Endothelial cell of hepatic sinusoid (primary cell): ENCODE measurements around the gene IL17RC.
"Not testable (repeated sequence)": the region's sequence is repeated elsewhere in the genome, so short reads cannot be mapped to it uniquely, and the experiment has no call there.

Source experiments
- in situ Hi-C: cut with HindIII; loops from 2 replicates; pipeline ENCODE4 v1.10.0; 2017; ENCODE audit warnings: low sequenced_read_pairs

The IL17RC gene, protein sequence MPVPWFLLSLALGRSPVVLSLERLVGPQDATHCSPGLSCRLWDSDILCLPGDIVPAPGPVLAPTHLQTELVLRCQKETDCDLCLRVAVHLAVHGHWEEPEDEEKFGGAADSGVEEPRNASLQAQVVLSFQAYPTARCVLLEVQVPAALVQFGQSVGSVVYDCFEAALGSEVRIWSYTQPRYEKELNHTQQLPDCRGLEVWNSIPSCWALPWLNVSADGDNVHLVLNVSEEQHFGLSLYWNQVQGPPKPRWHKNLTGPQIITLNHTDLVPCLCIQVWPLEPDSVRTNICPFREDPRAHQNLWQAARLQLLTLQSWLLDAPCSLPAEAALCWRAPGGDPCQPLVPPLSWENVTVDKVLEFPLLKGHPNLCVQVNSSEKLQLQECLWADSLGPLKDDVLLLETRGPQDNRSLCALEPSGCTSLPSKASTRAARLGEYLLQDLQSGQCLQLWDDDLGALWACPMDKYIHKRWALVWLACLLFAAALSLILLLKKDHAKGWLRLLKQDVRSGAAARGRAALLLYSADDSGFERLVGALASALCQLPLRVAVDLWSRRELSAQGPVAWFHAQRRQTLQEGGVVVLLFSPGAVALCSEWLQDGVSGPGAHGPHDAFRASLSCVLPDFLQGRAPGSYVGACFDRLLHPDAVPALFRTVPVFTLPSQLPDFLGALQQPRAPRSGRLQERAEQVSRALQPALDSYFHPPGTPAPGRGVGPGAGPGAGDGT

DNA sequence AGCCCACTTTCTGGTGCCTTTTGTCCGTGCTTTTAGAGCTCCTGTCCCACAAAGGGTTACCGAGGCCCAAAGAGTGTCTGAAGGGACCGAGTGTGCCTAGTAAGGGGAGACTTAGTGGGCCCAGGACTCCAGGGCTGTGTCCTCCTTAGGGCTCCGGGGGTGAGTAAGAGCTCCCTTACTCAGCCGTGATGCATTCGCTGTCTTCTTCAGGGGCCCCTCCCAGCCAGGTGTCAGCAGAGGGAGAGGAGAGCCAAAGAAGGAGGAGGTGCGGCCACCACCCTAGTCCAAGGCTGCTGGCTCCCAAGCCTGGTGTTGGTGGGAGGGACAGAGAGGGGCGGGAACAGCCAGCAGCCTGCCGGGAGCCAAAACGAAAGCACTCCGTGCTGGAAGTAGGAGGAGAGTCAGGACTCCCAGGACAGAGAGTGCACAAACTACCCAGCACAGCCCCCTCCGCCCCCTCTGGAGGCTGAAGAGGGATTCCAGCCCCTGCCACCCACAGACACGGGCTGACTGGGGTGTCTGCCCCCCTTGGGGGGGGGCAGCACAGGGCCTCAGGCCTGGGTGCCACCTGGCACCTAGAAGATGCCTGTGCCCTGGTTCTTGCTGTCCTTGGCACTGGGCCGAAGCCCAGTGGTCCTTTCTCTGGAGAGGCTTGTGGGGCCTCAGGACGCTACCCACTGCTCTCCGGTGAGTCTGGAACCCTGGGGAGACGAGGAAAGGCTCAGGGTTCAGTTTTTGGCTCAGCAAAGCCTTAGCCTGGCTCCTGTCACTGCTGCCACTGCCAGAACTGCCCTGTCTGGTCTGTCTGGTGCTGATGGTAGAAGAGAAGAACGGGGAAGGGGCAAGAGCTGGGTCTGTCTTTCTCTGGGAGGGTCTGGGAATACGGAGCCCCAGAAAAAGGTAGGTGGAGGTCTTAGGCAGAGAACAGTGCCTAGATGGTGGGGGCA is at the start of gene IL17RC:
TSS of gene IL17RC (plus strand) at position 365 of the 947 bp plus-strand sequence. CDS start at position 583, 218 bp downstream.
- in situ Hi-C loops: no loop called here

DNA sequence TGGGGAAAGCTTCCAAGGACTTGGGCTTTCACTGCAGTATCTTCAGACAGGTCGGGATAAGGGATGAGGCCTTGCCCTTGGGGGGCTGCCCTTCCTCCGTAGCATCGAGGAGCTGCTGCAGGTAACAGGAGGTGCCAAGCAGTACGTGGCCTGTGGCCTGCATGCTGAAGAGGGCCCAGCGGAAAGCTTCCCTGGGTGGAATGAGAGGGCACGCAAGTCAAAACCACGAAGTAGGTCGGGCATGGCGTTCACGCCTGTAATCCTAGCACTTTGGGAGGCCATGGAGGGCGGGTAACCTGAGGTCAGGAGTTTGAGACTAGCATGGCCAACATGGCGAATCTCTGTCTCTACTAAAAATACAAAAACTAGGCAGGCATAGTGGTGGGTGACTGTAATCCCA is 49.8 kb upstream of the IL17RC start:
- in situ Hi-C loops: no loop called here

DNA sequence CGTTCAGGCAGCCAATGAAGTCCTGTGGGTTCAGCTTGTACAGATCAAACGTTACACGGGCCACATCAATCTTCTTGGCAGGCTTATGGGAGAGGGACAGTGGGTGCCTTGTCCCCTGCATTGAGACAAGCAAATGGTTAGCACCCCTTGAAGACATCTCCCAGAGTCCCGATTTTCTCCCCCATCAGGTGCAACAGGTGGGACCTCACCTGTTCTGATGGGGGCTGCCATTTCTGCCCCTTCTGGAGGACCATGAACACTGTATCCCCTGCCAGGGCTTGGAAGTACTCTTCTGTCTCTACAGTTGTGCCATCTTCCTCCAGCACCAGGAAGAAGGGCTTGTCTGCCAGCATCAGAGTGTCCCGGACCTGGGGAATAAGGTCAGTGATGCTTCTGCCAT is 46.9 kb upstream of the IL17RC start:
- in situ Hi-C loops: no loop called here

DNA sequence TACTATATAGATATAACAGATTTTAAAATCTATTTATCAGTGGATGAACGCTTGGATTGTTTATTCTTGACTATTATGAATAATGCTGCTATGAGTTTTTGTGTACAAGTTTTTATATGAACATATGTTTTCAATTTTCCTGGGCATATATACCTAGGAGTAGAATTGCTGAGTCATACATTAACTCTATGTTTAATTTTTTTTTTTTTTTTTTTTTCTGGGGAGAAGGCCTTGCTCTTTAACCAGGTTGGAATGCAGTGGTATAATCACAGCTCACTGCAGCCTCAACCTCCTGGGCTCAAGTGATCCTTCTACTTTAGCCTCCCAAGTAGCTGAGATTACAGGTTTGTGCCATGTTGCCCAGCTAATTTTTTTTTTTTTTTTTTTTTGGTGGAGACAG is 45.9 kb upstream of the IL17RC start:
- in situ Hi-C loops: no loop called here

DNA sequence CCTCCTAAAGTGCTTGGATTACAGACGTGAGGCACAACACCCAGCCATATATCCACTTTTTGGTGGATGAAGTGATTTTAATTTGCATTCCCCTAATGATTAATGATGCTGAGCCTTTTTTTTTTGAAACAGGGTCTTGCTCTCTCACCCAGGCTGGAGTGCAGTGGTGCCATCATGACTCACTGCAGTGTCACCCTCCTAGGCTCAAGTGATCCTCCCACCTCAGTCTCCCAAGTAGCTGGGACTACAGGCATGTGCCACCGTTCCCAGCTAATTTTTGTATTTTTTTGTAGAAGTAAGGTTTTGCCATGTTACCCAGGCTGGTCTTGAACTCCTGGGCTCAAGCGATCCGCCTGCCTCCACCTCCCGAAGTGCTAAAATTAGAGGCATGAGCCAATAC is 44.8 kb upstream of the IL17RC start:
- in situ Hi-C loops: not testable (repeated sequence)

DNA sequence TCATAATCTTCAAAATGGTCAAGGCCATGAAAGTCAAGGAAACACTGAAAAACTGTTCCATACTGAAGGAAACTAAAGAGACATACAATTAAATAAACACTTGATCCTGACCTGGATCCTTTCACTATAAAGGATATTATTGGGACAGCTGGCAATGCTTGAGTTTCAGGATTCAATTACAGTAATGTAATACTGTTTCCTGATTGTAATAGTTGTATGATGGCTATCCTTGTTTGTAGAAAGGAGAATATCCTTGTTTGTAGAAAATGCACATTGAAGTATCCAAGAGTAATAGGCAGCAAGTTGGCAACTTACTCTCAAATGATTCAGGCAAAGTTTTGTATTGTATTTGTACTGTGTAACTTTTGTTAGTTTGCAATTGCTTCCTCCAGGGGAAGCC is 41.5 kb upstream of the IL17RC start:
- in situ Hi-C loops: no loop called here

DNA sequence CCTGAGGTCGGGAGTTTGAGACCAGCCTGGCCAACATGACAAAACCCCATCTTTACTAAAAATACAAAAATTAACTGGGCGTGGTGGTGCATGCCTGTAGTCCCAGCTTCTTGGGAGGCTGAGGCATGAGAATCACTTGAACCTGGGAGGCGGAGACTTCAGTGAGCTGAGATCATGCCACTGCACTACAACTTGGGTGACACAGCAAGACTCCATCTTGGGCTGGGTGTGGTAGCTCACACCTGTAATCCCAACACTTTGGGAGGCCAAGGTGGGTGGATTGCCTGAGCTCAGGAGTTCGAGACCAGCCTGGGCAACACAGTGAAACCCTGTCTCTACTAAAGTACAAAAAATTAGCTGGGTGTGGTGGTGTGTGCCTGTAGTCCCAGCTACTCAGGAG is 40.6 kb upstream of the IL17RC start:
- in situ Hi-C loops: not testable (repeated sequence)

DNA sequence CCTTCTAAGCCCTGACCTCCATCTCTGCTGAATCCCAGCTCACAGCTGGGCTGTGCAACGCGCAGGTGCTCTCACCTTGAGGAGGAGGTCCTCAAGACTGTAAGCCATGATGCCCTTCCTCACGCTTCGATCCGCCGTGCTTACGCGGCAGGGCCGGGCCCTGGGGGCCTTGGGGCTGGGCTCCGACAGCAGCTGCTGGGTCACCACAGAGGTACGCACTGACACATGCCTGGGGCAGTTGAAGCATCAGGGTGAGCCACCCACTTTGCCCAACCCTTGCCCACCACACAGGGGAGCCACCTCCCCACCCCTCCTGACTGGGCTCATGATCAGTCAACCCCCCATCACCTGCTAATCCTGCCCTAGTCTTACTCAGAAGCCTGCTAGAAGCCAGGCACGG is 39.9 kb upstream of the IL17RC start:
- in situ Hi-C loops: no loop called here

DNA sequence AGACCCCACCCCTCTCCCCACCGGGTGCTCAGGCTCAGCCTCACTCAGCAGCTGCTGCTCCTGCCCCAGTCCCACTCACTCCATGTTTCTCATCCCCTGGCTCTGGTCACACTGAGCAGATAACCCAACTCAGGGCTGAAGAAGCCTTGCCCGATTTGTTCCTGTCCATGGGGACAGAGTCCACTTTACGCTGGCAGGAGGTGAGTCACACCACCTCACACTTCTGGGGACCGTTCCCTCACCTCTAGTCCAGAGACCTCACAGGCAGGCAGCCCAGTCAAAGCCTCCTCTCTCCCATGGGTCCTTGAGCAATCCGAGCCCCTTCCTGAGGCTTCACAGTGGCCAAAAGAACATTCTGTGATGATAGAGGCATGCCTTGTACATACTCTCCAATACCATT is 38.2 kb upstream of the IL17RC start:
- in situ Hi-C loops: no loop called here

DNA sequence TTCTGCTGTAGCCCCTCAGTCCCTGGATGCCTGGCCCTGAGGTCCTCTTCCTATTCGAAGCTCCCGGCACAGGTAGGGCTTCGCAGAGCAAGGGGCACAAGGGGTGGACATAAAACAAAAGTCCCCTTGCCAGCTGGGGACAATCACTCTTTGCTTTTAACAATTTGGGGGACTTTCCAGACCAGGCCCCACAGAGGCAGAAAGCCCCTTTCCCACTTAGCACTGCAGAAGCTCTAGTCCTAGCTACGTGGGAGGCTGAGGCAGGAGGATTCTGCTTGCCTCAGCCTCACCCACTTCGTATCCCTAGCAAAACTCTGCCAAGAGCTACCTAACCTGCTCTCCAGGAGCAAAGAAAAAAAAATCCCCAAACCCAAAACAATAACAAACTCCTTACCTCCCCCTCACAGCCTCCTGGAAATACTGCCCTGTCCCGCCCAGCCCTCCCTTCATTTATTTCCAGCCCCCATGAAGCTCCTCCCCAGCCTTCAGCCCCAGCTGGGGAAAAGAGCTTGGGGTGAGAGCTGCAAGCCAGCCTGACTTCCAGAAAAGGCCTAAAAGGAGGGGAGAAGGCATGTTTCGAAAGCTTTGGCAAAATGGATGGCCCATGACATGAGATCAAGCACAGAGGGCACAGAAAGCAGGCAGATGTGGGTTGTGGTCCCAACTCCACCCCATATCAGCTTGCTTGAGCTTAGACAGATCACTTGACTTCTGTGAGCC is 36.9 kb upstream of the IL17RC start, which contains the start of gene CIDEC:
TSS of gene CIDEC (minus strand) at position 424 of the 720 bp plus-strand sequence. CDS start 1,767 bp downstream, outside the sequence.
- in situ Hi-C loops: no loop called here

DNA sequence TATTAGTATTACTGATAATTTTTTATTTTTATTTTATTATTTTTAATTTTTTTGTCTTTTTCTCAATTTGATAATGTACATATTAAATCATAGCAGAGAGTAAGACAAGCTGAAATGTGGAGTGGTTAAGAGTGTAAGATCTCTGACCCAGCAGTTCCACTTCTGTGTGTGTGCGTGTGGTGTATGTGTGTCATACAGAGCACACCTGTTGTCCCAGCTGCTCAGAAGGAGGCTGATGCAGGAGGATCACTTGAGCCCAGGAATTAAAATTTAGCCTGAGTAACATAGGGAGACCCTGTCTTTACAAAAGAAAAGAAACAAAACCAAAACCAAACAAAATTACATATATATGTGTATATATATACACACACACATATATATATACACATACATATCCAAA is 35.5 kb upstream of the IL17RC start:
- in situ Hi-C loops: no loop called here

DNA sequence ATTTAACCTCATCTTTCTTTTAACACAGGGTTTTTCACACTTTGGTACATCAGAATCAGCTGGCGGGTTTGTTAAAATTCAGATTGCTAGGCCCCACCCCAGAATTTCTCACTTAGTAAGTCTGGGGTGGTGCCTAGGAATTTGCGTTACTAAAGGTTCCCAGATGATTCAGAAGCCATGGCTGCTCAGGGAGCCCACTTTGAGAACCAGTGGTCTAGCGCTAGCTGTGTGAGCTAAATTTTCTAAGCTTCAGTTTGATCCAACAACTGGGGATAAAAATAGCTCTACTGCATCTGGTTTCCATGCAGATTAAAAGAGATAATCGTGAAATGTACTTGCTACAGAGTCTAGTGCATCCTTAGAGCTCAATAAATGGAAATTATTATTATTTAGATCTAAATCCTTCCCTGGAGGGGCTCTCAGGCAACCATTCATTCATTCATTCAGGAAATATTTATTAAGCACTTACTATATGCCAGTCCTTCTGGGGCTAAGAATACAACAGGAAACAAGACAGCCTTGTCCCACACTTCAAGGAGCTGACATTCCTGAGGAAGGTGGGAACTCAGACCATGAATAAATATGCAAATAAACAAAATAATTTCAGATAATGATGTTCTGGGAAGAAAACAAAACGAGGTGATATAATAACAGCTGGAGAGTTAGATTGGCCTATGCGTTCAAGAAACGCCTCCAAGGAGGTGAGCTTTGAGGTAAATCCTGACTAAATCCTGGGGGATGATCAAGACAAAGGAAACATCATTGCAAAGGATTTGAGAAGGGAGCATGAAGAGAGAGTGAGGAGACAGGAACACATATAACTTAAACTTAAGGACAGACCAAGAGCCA is 33.0 kb upstream of the IL17RC start:
- in situ Hi-C loops: no loop called here

DNA sequence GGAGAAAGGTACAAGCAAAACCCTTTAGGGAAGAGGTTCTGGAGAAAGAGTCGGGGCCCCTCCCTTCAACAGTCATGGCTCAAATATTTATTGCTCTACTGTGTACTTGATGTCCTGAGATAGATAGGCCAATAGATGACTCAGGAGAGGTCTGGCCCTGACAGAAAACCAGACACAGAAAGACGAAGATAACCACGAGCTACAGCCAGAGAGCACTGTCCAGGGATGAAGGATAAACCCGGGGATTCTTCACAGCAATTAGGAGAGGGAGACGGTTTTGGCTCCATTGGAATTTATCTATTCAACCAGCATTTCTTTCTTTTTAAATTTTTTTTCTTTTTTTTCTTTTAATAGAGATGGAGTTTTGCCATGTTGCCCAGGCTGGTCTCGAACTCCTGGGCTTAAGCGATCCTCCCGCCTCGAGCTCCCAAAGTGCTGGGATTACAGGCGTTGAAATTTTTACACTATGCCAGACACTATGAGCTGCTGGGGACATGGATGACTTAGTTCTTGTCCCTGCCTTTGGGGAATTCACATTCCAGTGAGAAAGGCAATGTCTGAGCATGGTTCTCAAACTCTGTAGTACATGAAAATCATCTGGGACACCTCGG is 32.2 kb upstream of the IL17RC start:
- in situ Hi-C loops: no loop called here

DNA sequence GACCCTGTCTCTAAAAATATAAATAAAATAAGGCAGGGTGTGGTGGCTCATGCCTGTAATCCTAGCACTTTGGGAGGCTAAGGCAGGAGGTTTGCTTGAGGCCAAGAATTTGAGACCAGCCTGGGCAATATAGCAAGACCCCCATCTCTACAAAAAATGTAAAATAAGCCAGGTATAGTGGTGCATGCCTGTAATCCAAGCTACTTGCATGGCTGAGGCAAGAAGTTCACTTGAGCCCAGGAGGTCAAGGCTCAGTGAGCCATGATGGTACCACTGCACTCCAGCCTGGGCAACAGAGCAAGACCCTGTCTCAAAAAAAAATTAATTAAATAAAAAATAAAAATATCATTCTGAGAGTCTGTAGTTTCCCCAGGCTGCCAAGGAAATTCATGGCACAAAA is 30.6 kb upstream of the IL17RC start:
- in situ Hi-C loops: no loop called here

DNA sequence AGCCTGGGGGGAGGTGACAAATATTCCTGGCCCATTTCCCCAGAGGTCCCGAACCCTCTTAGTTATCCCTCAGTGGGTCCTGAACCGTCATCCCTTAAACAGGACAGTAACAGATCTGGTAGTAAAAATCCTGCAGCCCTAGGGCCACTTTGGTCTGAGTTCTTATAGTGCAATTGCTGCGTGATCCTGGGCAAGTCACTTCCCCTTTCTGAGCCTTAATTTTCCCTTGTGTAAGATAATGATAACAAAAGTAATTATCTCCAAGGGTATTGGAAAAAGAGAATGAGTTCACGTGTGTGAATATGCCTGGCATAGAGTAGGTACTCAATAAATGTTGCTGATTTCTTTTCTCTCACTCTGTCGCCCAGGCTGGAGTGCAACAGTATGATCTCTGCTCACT is 29.4 kb upstream of the IL17RC start:
- in situ Hi-C loops: no loop called here

DNA sequence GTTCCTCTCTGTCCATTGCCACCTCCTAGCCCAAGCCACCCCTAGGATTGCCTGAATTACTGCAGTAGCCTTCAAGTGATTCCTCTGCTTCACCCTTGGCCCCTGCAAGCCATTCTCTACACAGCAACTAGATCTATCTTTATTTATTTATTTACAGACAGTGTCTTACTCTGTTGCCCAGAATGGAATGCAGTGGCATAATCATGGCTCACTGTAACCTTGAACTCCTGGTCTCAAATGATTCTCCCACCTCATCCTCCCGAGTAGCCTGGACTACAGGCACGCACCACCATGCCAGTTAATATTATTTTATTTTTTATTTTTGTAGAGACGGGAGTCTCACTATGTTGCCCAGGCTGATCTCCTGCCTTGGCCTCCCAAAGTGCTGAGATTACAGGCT is 28.4 kb upstream of the IL17RC start:
- in situ Hi-C loops: no loop called here

DNA sequence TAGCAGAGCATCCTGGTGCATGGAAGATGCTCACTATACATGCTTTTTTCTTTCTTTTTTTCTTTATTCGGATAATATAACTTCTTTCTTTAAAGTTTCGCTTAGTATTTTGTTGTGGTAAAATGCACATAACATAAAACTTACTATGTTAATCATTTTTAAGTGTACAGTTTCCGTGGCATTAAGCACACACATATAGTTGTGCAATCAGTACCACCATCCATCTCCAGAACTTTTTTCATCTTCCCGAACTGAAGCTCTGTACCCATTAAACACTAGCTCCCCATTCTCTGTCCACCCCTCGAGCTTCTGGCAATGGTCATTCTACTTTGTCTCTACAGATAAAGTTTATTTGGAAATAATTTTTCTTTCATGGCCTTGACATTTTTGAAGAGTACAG is 27.5 kb upstream of the IL17RC start:
- in situ Hi-C loops: no loop called here

DNA sequence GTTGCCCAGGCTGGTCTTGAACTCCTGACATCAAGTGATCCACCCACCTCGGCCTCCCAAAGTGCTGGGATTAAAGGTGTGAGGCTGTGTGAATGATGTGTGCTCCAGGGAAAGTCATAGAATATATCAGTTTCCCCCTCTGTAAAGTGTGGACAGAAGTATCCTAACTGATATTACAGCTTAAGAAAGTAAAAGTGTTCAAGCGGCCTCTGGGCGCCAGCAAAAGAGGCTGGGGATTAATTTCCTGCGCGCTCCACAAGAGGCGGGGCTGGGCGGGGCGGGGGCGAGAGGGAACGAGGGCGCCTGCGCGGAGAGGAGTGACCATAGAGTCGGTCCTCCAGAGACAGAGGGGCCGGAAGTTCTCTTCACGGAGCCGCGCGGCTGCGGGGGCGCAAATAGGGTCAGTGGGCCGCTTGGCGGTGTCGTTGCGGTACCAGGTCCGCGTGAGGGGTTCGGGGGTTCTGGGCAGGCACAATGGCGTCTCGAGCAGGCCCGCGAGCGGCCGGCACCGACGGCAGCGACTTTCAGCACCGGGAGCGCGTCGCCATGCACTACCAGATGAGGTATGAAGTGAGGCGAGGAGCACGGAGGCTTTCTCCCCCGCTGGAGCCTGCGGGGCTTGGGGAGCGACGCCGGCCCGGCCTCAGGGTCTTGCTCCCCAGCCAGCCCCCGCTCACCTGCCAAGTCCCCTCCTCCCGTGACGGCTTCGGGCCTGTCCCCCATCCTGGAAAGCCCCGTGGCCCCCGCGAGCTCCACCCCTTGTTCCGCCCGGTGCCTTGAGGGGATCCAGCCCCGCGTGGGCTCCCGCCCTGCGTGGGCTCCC is 26.4 kb upstream of the IL17RC start, which contains the start of gene JAGN1:
TSS of gene JAGN1 (plus strand) at position 362 of the 823 bp plus-strand sequence. CDS start at position 475, 113 bp downstream.
- in situ Hi-C loops: no loop called here
